Measurements from ENCODE around the gene ETV3.

- TF ChIP-seq CTCF (conservative IDR thresholded peaks at IDR 0.05; ENCODE audit: low read length) (no peak), EZH2phosphoT487 (IDR thresholded peaks at IDR 0.05; ENCODE audit: borderline replicate concordance, low read depth, low read length) (no peak)
Measured at GRCh38 chr1:157080714-157081113, 57.5 kb downstream of the ETV3 start.
